CD14-positive monocyte (primary cell): ENCODE results near the gene PI4KA. TPM values are rescaled to one million over a fixed set of nuclear protein-coding genes. Genes with fewer than 3 reads are reported as not detected.

Experiments
- DNase-seq, 3 donors: peaks; one replicate each; pipeline ENCODE4 v3.0.0-alpha.2; 2011 to 2022
- H2AFZ ChIP-seq: 2 replicates; pipeline ENCODE4 v1.6.0; 2012; ENCODE audit warnings: mild to moderate bottlenecking, low read depth, low read length, inconsistent platforms; ENCODE audit not compliant: insufficient read depth, poor library complexity, severe bottlenecking
- H3K27ac ChIP-seq, 2 donors: 1 replicate in 1 of 2; 2 replicates in 1 of 2; pipeline ENCODE4 v1.5.1; 2012 to 2013; ENCODE audit warnings: low read length in 2 of 2, control low read depth in 1 of 2, inconsistent platforms in 1 of 2, low read depth in 1 of 2, mild to moderate bottlenecking in 1 of 2
- H3K27me3 ChIP-seq, 2 donors: one replicate each; pipeline versions ENCODE4 v1.6.0 to v1.6.1; 2011 to 2013; ENCODE audit warnings: low read length in 2 of 2; ENCODE audit not compliant: control insufficient read depth in 2 of 2, insufficient read depth in 2 of 2
- H3K36me3 ChIP-seq, 2 donors: replicated peaks in 1 of 2; 1 replicate in 1 of 2; 2 replicates in 1 of 2; pipeline versions ENCODE4 v1.5.1 to v1.6.1; 2012 to 2013; ENCODE audit warnings: low read length in 2 of 2, control low read depth in 1 of 2, inconsistent platforms in 1 of 2, mild to moderate bottlenecking in 1 of 2; ENCODE audit not compliant: insufficient read depth in 2 of 2, control insufficient read depth in 1 of 2
- H3K4me1 ChIP-seq, 2 donors: 1 replicate in 1 of 2; 2 replicates in 1 of 2; pipeline versions ENCODE4 v1.5.1 to v1.6.1; 2012 to 2013; ENCODE audit warnings: low read length in 2 of 2, control low read depth in 1 of 2, inconsistent platforms in 1 of 2, mild to moderate bottlenecking in 1 of 2, moderate library complexity in 1 of 2; ENCODE audit not compliant: insufficient read depth in 2 of 2, control insufficient read depth in 1 of 2
- H3K4me2 ChIP-seq: replicated peaks from 2 replicates; pipeline ENCODE3; 2012; ENCODE audit warnings: low read length, moderate library complexity, mild to moderate bottlenecking; ENCODE audit not compliant: poor library complexity, severe bottlenecking; ENCODE audit errors: extremely low read depth
- H3K4me3 ChIP-seq, 3 experiments: fragments of 200-600 bp in 1 of 3; sonication (generic) in 1 of 3; replicated peaks in 1 of 3; 1 replicate in 2 of 3; 2 replicates in 1 of 3; pipeline ENCODE4 v1.5.1; 2011 to 2013; ENCODE audit warnings: low read length in 3 of 3, mild to moderate bottlenecking in 3 of 3, control low read depth in 2 of 3, low read depth in 2 of 3, inconsistent platforms in 1 of 3, moderate library complexity in 1 of 3
- H3K79me2 ChIP-seq: 2 replicates; pipeline ENCODE4 v1.6.0; 2012; ENCODE audit warnings: mild to moderate bottlenecking, control low read depth, inconsistent platforms, low read length, moderate library complexity; ENCODE audit not compliant: insufficient read depth
- H3K9ac ChIP-seq: 2 replicates; pipeline ENCODE4 v1.6.0; 2017; ENCODE audit warnings: low read length, mild to moderate bottlenecking; ENCODE audit not compliant: insufficient read depth, poor library complexity, severe bottlenecking
- H3K9me3 ChIP-seq, 2 donors: replicated peaks in 1 of 2; 1 replicate in 1 of 2; 2 replicates in 1 of 2; pipeline versions ENCODE4 v1.5.1 to v1.6.1; 2012 to 2013; ENCODE audit warnings: low read length in 2 of 2, control low read depth in 1 of 2; ENCODE audit not compliant: control insufficient read depth in 1 of 2, insufficient read depth in 1 of 2
- H4K20me1 ChIP-seq: 2 replicates; pipeline ENCODE4 v1.6.0; 2012; ENCODE audit warnings: mild to moderate bottlenecking, low read length, control low read depth, moderate library complexity; ENCODE audit not compliant: insufficient read depth
- H3K27ac Mint-ChIP-seq, 7 donors: one replicate each; pipeline ENCODE4 v1.8.0; 2020; ENCODE audit warnings: mild to moderate bottlenecking in 7 of 7, mixed read lengths in 7 of 7, moderate library complexity in 6 of 7, inconsistent platforms in 2 of 7
- H3K27me3 Mint-ChIP-seq, 3 donors: one replicate each; pipeline ENCODE4 v1.8.0; 2021 to 2022; ENCODE audit warnings: low read depth in 3 of 3, mild to moderate bottlenecking in 3 of 3, mixed read lengths in 3 of 3, moderate library complexity in 3 of 3, inconsistent platforms in 1 of 3
- H3K36me3 Mint-ChIP-seq, 2 donors: one replicate each; pipeline ENCODE4 v1.8.0; 2020; ENCODE audit warnings: mixed read lengths in 2 of 2, inconsistent platforms in 1 of 2, mild to moderate bottlenecking in 1 of 2
- H3K4me1 Mint-ChIP-seq: one replicate; pipeline ENCODE4 v1.8.0; 2020; ENCODE audit warnings: mild to moderate bottlenecking, mixed read lengths
- H3K4me3 Mint-ChIP-seq, 2 donors: one replicate each; pipeline ENCODE4 v1.8.0; 2020; ENCODE audit warnings: mild to moderate bottlenecking in 2 of 2, mixed read lengths in 2 of 2, moderate library complexity in 1 of 2
- H3K9me3 Mint-ChIP-seq, 7 donors: one replicate each; pipeline ENCODE4 v1.8.0; 2020 to 2022; ENCODE audit warnings: mixed read lengths in 7 of 7, mild to moderate bottlenecking in 6 of 7, moderate library complexity in 6 of 7, inconsistent platforms in 2 of 7
- CTCF ChIP-seq: fragments of 200-600 bp; IDR thresholded peaks from one replicate; pipeline ENCODE4 v1.8.0; 2022; ENCODE audit warnings: antibody characterized with exemption, mild to moderate bottlenecking
- WGBS: methylation state at CpG from one replicate; pipeline ENCODE4 v1.1.5; 2013; ENCODE audit warnings: missing lambda C conversion rate; ENCODE audit not compliant: insufficient coverage; 5-methylcytosine and 5-hydroxymethylcytosine counted together
- intact Hi-C, 2 donors: fragments of 100-400 bp; cut with micrococcal nuclease; formaldehyde crosslinking; loops; one replicate each; pipeline versions ENCODE4 v1.15.0 to v1.15.1; 2023
- polyA plus RNA-seq, 3 donors: library from polyadenylated mRNA; depleted of rRNA in 1 of 3; unstranded in 2 of 3; stranded (reverse) in 1 of 3; fragments of 300-500 nt in 2 of 3; fragments of >200 nt in 1 of 3; fragmentation: Illumina TruSeq in 2 of 3; gene quantifications; 1 replicate in 2 of 3; 2 replicates in 1 of 3; pipeline ENCODE4 v1.2.3, GENCODE V29; 2012 to 2021

PI4KA gene
- polyA plus RNA-seq, 3 donors = 22.8 to 74.4 (median 38.2) TPM

- no peak for TF ChIP-seq CTCF
- H3K4me1 Mint-ChIP-seq = peaks cover under 1% of the 10 kb centered on the region
- no CpG with 5 or more reads among the region's 1 CpG for WGBS
- peaks cover 2 to 6% (median 5%) of the 10 kb centered on the region in 7 donors for H3K9me3 Mint-ChIP-seq
- intact Hi-C loops = no loop called here
- Histone ChIP-seq H3K4me3 (no peak overlapping the region), H3K9me3 (peaks cover 0 to 5% of the 10 kb centered on the region in 2 donors), H4K20me1 (no peaks in the 10 kb centered on the region), H3K4me1 (no peaks in the 10 kb centered on the region), H2AFZ (no peak overlapping the region), H3K27ac (no peak overlapping the region), H3K9ac (no peak overlapping the region), H3K36me3 (no peaks in the 10 kb centered on the region), H3K79me2 (no peaks in the 10 kb centered on the region), H3K27me3 (peaks cover 2 to 13% of the 10 kb centered on the region in 2 donors), H3K4me2 (no peak overlapping the region)
- H3K27ac Mint-ChIP-seq = no peak overlapping the region
- no peaks in the 10 kb centered on the region for H3K36me3 Mint-ChIP-seq
- H3K27me3 Mint-ChIP-seq = peaks cover 9 to 44% (median 33%) of the 10 kb centered on the region in 3 donors
- peak overlapping the region in 1 of 2 donors; percentile 43 for H3K4me3 Mint-ChIP-seq
- DNase-seq = no peak
Observed at GRCh38 chr22:20666560-20666959, 192.1 kb downstream of the PI4KA start.

- no peak for DNase-seq
- H3K27me3 Mint-ChIP-seq = peaks cover 19 to 40% (median 31%) of the 10 kb centered on the region in 3 donors
- Histone ChIP-seq H3K4me2 (no peak overlapping the region), H2AFZ (no peak overlapping the region), H3K4me3 (no peak overlapping the region), H3K4me1 (no peaks in the 10 kb centered on the region), H3K27me3 (peaks cover 0 to 16% of the 10 kb centered on the region in 2 donors), H3K79me2 (no peaks in the 10 kb centered on the region), H3K9me3 (peaks cover 0 to 5% of the 10 kb centered on the region in 2 donors), H3K36me3 (no peaks in the 10 kb centered on the region), H3K9ac (no peak overlapping the region), H3K27ac (no peak overlapping the region), H4K20me1 (no peaks in the 10 kb centered on the region)
- no peak overlapping the region for H3K4me3 Mint-ChIP-seq
- peaks cover 3% of the 10 kb centered on the region for H3K4me1 Mint-ChIP-seq
- H3K27ac Mint-ChIP-seq = no peak overlapping the region
- H3K9me3 Mint-ChIP-seq = peaks cover 2 to 6% (median 5%) of the 10 kb centered on the region in 7 donors
- intact Hi-C loops = no loop called here
- no peak for TF ChIP-seq CTCF
- no peaks in the 10 kb centered on the region for H3K36me3 Mint-ChIP-seq
- WGBS = 100% methylated on average over 1 of the region's 1 CpG
Observed at GRCh38 chr22:20664594-20664959, 194.0 kb downstream of the PI4KA start.
